GM12878 (cell line): ENCODE data around the gene UNC119B. TPM values are rescaled to one million over a fixed set of nuclear protein-coding genes. Genes with fewer than 3 reads are reported as not detected.

Experiments
- ATAC-seq: fragments of 200-7000 bp; cut with Tn5 transposase; 3 replicates; pipeline ENCODE4 v1.9.1; 2020; ENCODE audit warnings: mild to moderate bottlenecking, moderate library complexity
- BruUV-seq: library from RNA; stranded (reverse); fragments of 400-500 nt; replicated peaks from 2 replicates; lab custom pipeline; 2021; lab: Mats Ljungman, UMichigan
- CTCF ChIA-PET: fragments of 300-600 bp; sonication (Branson Sonifier 250); formaldehyde crosslinking; extraction: SDS; loops from one replicate; lab custom pipeline; 2021; ENCODE audit warnings: inconsistent platforms; lab: Yijun Ruan, JAX
- POLR2A ChIA-PET: fragments of 350-600 bp; formaldehyde crosslinking; extraction: SDS; loops from one replicate; lab custom pipeline; 2021; ENCODE audit warnings: inconsistent platforms; lab: Charles Lee
- RAD21 ChIA-PET: fragments of 300-600 bp; sonication (Branson Sonifier 250); formaldehyde crosslinking; loops from one replicate; lab custom pipeline; 2023; ENCODE audit warnings: antibody characterized with exemption; ENCODE audit not compliant: unreplicated experiment; lab: Charles Lee
- SMC1A ChIA-PET: fragments of 300-600 bp; sonication (Branson Sonifier 250); formaldehyde crosslinking; loops from one replicate; lab custom pipeline; 2023; ENCODE audit not compliant: unreplicated experiment, uncharacterized antibody; lab: Charles Lee
- DNase-seq: peaks from one replicate; pipeline ENCODE4 v3.0.0-alpha.2; 2011; ENCODE audit warnings: low read depth, low spot score
- FAIRE-seq: peaks from 3 replicates; lab custom pipeline; 2011; peaks lifted over from hg19 to GRCh38; lab: Jason Lieb, UNC
- H2AFZ ChIP-seq: 2 replicates; pipeline ENCODE4 v1.6.0; 2011; ENCODE audit warnings: low read depth, low read length, control low read depth; ENCODE audit not compliant: control insufficient read depth
- H3K27ac ChIP-seq: 2 replicates; pipeline ENCODE4 v1.5.1; 2011; ENCODE audit warnings: control low read depth; ENCODE audit not compliant: control insufficient read depth, insufficient read depth
- H3K27me3 ChIP-seq, 2 experiments: replicated peaks in 1 of 2; 2 replicates each; pipeline versions ENCODE4 v1.6.0 to v1.6.1; 2011; ENCODE audit warnings: low read length in 1 of 2; ENCODE audit not compliant: control insufficient read depth in 2 of 2, insufficient read depth in 2 of 2
- H3K36me3 ChIP-seq, 2 experiments: 2 replicates each; pipeline ENCODE4 v1.5.1; 2011; ENCODE audit warnings: low read length in 1 of 2; ENCODE audit not compliant: control insufficient read depth in 2 of 2, insufficient read depth in 2 of 2
- H3K4me1 ChIP-seq: 2 replicates; pipeline ENCODE4 v1.6.1; 2011; ENCODE audit warnings: mild to moderate bottlenecking, low read length, moderate library complexity, mixed read lengths; ENCODE audit not compliant: control insufficient read depth, insufficient read depth
- H3K4me2 ChIP-seq: 2 replicates; pipeline ENCODE4 v1.6.0; 2011; ENCODE audit warnings: control low read depth; ENCODE audit not compliant: control insufficient read depth, insufficient read depth
- H3K4me3 ChIP-seq: fragments of 200-600 bp; sonication (generic); 2 replicates; pipeline ENCODE4 v1.5.1; 2016
- H3K79me2 ChIP-seq: 2 replicates; pipeline ENCODE4 v1.6.0; 2011; ENCODE audit warnings: low read length; ENCODE audit not compliant: control insufficient read depth, insufficient read depth
- H3K9ac ChIP-seq: 2 replicates; pipeline ENCODE4 v1.8.0; 2011; ENCODE audit warnings: low read length, control low read depth, mixed read lengths; ENCODE audit not compliant: control insufficient read depth, insufficient read depth
- H3K9me3 ChIP-seq: replicated peaks from 3 replicates; pipeline ENCODE4 v1.5.1; 2011; ENCODE audit warnings: mild to moderate bottlenecking, low read length; ENCODE audit not compliant: control insufficient read depth, insufficient read depth
- H4K20me1 ChIP-seq: 2 replicates; pipeline ENCODE4 v1.6.0; 2011; ENCODE audit not compliant: control insufficient read depth, insufficient read depth
- ASH2L ChIP-seq: fragments of 300-600, 200-600 bp; sonication (generic); IDR thresholded peaks from 2 replicates; pipeline ENCODE4 v1.6.1; 2017; ENCODE audit warnings: low read depth, mild to moderate bottlenecking, borderline replicate concordance
- ATF3 ChIP-seq: IDR thresholded peaks from 2 replicates; pipeline ENCODE4 v1.6.1; 2011; ENCODE audit warnings: low read depth, mild to moderate bottlenecking, low read length, moderate library complexity, borderline replicate concordance; ENCODE audit errors: extremely low read depth
- BACH1 ChIP-seq: fragments of 450-650 bp; IDR thresholded peaks from 2 replicates; pipeline ENCODE4 v1.6.1; 2017; ENCODE audit warnings: mild to moderate bottlenecking, borderline replicate concordance
- BCL11A ChIP-seq: IDR thresholded peaks from 2 replicates; pipeline ENCODE4 v1.6.1; 2011; ENCODE audit warnings: low read depth, low read length
- BCLAF1 ChIP-seq: fragments of 450-650 bp; IDR thresholded peaks from 2 replicates; pipeline ENCODE4 v1.6.1; 2017; ENCODE audit warnings: antibody characterized with exemption, mild to moderate bottlenecking, moderate library complexity
- E4F1 ChIP-seq: fragments of 450-650 bp; IDR thresholded peaks from 2 replicates; pipeline ENCODE4 v1.6.1; 2018; ENCODE audit warnings: borderline replicate concordance, mild to moderate bottlenecking; ENCODE audit not compliant: partially characterized antibody
- IKZF2 ChIP-seq, 2 experiments: fragments of 450-650 bp; IDR thresholded peaks; 2 replicates each; pipeline ENCODE4 v1.6.1; 2017; ENCODE audit warnings: mild to moderate bottlenecking in 2 of 2, moderate library complexity in 2 of 2
- MLLT1 ChIP-seq: fragments of 450-650 bp; IDR thresholded peaks from 2 replicates; pipeline ENCODE4 v1.6.1; 2016; ENCODE audit warnings: mild to moderate bottlenecking
- MTA3 ChIP-seq: IDR thresholded peaks from 2 replicates; pipeline ENCODE4 v1.6.1; 2012; ENCODE audit warnings: low read length, inconsistent platforms, borderline replicate concordance
- PAX5 ChIP-seq: IDR thresholded peaks from 2 replicates; pipeline ENCODE4 v1.6.1; 2011; ENCODE audit warnings: low read depth, low read length, borderline replicate concordance
- PKNOX1 ChIP-seq: fragments of 450-650 bp; IDR thresholded peaks from 2 replicates; pipeline ENCODE4 v1.6.1; 2016; ENCODE audit warnings: mild to moderate bottlenecking
- RAD51 ChIP-seq: fragments of 450-650 bp; IDR thresholded peaks from 2 replicates; pipeline ENCODE4 v1.6.1; 2016; ENCODE audit warnings: moderate library complexity, mild to moderate bottlenecking, inconsistent platforms
- SP1 ChIP-seq: IDR thresholded peaks from one replicate; pipeline ENCODE4 v1.6.1; 2011; ENCODE audit warnings: low read depth, low read length
- SUPT20H ChIP-seq: IDR thresholded peaks from 2 replicates; pipeline ENCODE4 v1.6.1; 2011; ENCODE audit warnings: low read depth, mild to moderate bottlenecking, low read length, moderate library complexity, borderline replicate concordance; ENCODE audit not compliant: control insufficient read depth
- TARDBP ChIP-seq: IDR thresholded peaks from 2 replicates; pipeline ENCODE4 v1.6.1; 2016; ENCODE audit warnings: borderline replicate concordance
- TCF12 ChIP-seq: IDR thresholded peaks from 2 replicates; pipeline ENCODE4 v1.6.1; 2011; ENCODE audit warnings: low read depth, mild to moderate bottlenecking, low read length
- TCF7 ChIP-seq: IDR thresholded peaks from 2 replicates; pipeline ENCODE4 v1.6.1; 2014; ENCODE audit warnings: antibody characterized with exemption, borderline replicate concordance
- WGBS: methylation state at CpG from one replicate; pipeline ENCODE4 v1.1.6; 2016; ENCODE audit warnings: low lambda C conversion rate; ENCODE audit not compliant: insufficient replicate concordance, insufficient coverage; ENCODE audit errors: missing lambda C conversion rate; 5-methylcytosine and 5-hydroxymethylcytosine counted together
- in situ Hi-C: fragments of 300-500 bp; cut with MboI; formaldehyde crosslinking; loops from 9 replicates; pipeline ENCODE4 v1.14.3; 2018; ENCODE audit warnings: mixed read lengths
- intact Hi-C: fragments of 100-400 bp; cut with micrococcal nuclease; formaldehyde crosslinking; loops from one replicate; pipeline ENCODE4 v1.14.2; 2022; ENCODE audit not compliant: unreplicated experiment
- polyA plus RNA-seq, 11 experiments: library from polyadenylated mRNA; depleted of rRNA in 4 of 11; unstranded in 6 of 11; stranded (reverse) in 5 of 11; fragments of >200 nt; fragmentation: Nextera tagmentation in 4 of 11; fragmentation: Illumina TruSeq in 1 of 11; extraction: Ambion mirVana in 4 of 11; extraction: Trizol in 1 of 11; gene quantifications; 1 replicate in 1 of 11; 2 replicates in 10 of 11; pipeline versions ENCODE4 v1.2.1 to v1.2.3, GENCODE V29; 2011 to 2016; ENCODE audit warnings: inconsistent platforms in 2 of 11, missing spikeins in 2 of 11, low read depth in 1 of 11
- total RNA-seq, 4 experiments: library from RNA; depleted of rRNA in 3 of 4; stranded (reverse); fragments of >200 nt in 3 of 4; fragmentation: Illumina TruSeq in 1 of 4; extraction: Trizol in 1 of 4; gene quantifications; 2 replicates each; pipeline versions ENCODE4 v1.2.1 to v1.2.3, GENCODE V29; 2013 to 2021

UNC119B gene
- total and polyA plus RNA-seq, 10 of the 15 experiments (the other 5 are each of a cell fraction or from before 2014, with no cell fraction given) = 4.3 to 31.5 (median 10.5) TPM

GRCh38 chr12:120766566-120766965, 56.3 kb downstream of the UNC119B start:
- Histone ChIP-seq H3K27ac (no peak overlapping the region), H3K9me3 (no peaks in the 10 kb centered on the region), H3K4me3 (no peak overlapping the region), H3K4me1 (no peaks in the 10 kb centered on the region), H3K4me2 (no peak overlapping the region), H3K9ac (no peak overlapping the region), H3K36me3 (peaks cover 24 to 31% of the 10 kb centered on the region in 2 experiments), H3K79me2 (no peaks in the 10 kb centered on the region), H3K27me3 (no peaks in the 10 kb centered on the region), H2AFZ (no peak overlapping the region), H4K20me1 (no peaks in the 10 kb centered on the region)
- in situ Hi-C loops = no loop called here
- ATAC-seq (no peak), FAIRE-seq (no peak), DNase-seq (no peak)
- 66% methylated on average over 5 of the region's 5 CpGs for WGBS
- BruUV-seq = no TSS peak
- CTCF ChIA-PET = interaction anchor here (1.2 to 1.4 kb wide), 2 partner anchors 184 to 205 kb away, joined by 3 to 9 read pairs; no protein-coding TSS in a partner anchor
- POLR2A ChIA-PET = interaction anchor here (1.3 to 1.5 kb wide), 2 partner anchors 8 to 61 kb away, joined by 3 to 5 read pairs; no protein-coding TSS in a partner anchor
- intact Hi-C loops = no loop called here
- SMC1A ChIA-PET = interaction anchor here (1.1 to 1.3 kb wide), 2 partner anchors 17 to 102 kb away, joined by 3 read pairs; no protein-coding TSS in a partner anchor
- RAD21 ChIA-PET = no interaction called here
- TF ChIP-seq ATF3 = no peak
- TF ChIP-seq BCLAF1 = no peak
- TF ChIP-seq TARDBP = no peak
- TF ChIP-seq SP1 = no peak
- TF ChIP-seq RAD51 = no peak
- no peak for TF ChIP-seq PKNOX1
- no peak for TF ChIP-seq TCF12
- no peak for TF ChIP-seq TCF7
- TF ChIP-seq IKZF2 (IDR thresholded peaks at IDR 0.05) = no peak
- TF ChIP-seq MLLT1 = no peak
- TF ChIP-seq BCL11A = no peak
- no peak for TF ChIP-seq ASH2L
- TF ChIP-seq SUPT20H = no peak
- TF ChIP-seq MTA3 = no peak
- TF ChIP-seq E4F1 = no peak
- TF ChIP-seq PAX5 = no peak
- TF ChIP-seq BACH1 = no peak
